Endothelial cell of umbilical vein (primary cell): Measurements from ENCODE around the gene ZNF629. TPM values are rescaled to one million over a fixed set of nuclear protein-coding genes. Genes with fewer than 3 reads are reported as not detected.
A peak's percentile ranks its signal among the peaks of the same experiment; 100 is the strongest.

Experiments used
- BruUV-seq: library from RNA; stranded (reverse); fragments of 400-500 nt; replicated peaks from 2 replicates; lab custom pipeline; 2021; lab: Mats Ljungman, UMichigan
- CTCF ChIA-PET: fragments of 300-600, 350-600 bp; sonication (Branson Sonifier 250); formaldehyde crosslinking; loops from one replicate; lab custom pipeline; 2021; ENCODE audit warnings: antibody characterized with exemption, inconsistent platforms; lab: Charles Lee
- POLR2A ChIA-PET: fragments of 300-600, 350-600 bp; sonication (Branson Sonifier 250); formaldehyde crosslinking; loops from one replicate; lab custom pipeline; 2021; ENCODE audit warnings: antibody characterized with exemption, inconsistent platforms; lab: Charles Lee
- DNase-seq: peaks from one replicate; pipeline ENCODE4 v3.0.0-alpha.2; 2011; ENCODE audit warnings: low read depth, low spot score
- FAIRE-seq: peaks from 2 replicates; lab custom pipeline; 2011; peaks lifted over from hg19 to GRCh38; lab: Jason Lieb, UNC
- H2AFZ ChIP-seq: 2 replicates; pipeline ENCODE4 v1.6.0; 2012; ENCODE audit warnings: low read depth, low read length, control low read depth, inconsistent platforms
- H3K27ac ChIP-seq: 2 replicates; pipeline ENCODE4 v1.5.1; 2011; ENCODE audit warnings: low read depth, mild to moderate bottlenecking, control low read depth, low read length, moderate library complexity; ENCODE audit not compliant: insufficient read depth
- H3K27me3 ChIP-seq, 2 experiments: 2 replicates each; pipeline versions ENCODE4 v1.6.0 to v1.6.1; 2011; ENCODE audit warnings: low read length in 2 of 2, mixed read lengths in 1 of 2; ENCODE audit not compliant: control insufficient read depth in 2 of 2, insufficient read depth in 2 of 2
- H3K36me3 ChIP-seq, 2 experiments: 2 replicates in 1 of 2; 3 replicates in 1 of 2; pipeline ENCODE4 v1.5.1; 2011; ENCODE audit warnings: low read length in 2 of 2, mild to moderate bottlenecking in 1 of 2, moderate library complexity in 1 of 2; ENCODE audit not compliant: control insufficient read depth in 2 of 2, insufficient read depth in 2 of 2; ENCODE audit errors: extremely low read depth in 1 of 2
- H3K4me1 ChIP-seq: 3 replicates; pipeline ENCODE4 v1.5.1; 2011; ENCODE audit warnings: mild to moderate bottlenecking, low read length; ENCODE audit not compliant: control insufficient read depth, insufficient read depth; ENCODE audit errors: extremely low read depth
- H3K4me2 ChIP-seq: 2 replicates; pipeline ENCODE4 v1.6.1; 2011; ENCODE audit warnings: low read length, control low read depth, mixed read lengths; ENCODE audit not compliant: insufficient read depth
- H3K4me3 ChIP-seq, 3 experiments: fragments of 200-600 bp in 1 of 3; sonication (generic), shearing (Covaris generic) in 1 of 3; replicated peaks in 1 of 3; 2 replicates each; pipeline ENCODE4 v1.5.1; 2011 to 2016; ENCODE audit warnings: control low read depth in 3 of 3, low read length in 3 of 3, mild to moderate bottlenecking in 2 of 3, inconsistent platforms in 1 of 3, low read depth in 1 of 3, moderate library complexity in 1 of 3; ENCODE audit not compliant: insufficient read depth in 1 of 3
- H3K79me2 ChIP-seq: 2 replicates; pipeline ENCODE4 v1.6.0; 2012; ENCODE audit warnings: low read length, inconsistent platforms; ENCODE audit not compliant: control insufficient read depth, insufficient read depth
- H3K9ac ChIP-seq: replicated peaks from 2 replicates; pipeline ENCODE3; 2011; ENCODE audit warnings: low read length, control low read depth; ENCODE audit not compliant: insufficient read depth; ENCODE audit errors: extremely low read depth
- H3K9me1 ChIP-seq: replicated peaks from 3 replicates; pipeline ENCODE4 v1.6.0; 2011; ENCODE audit warnings: mild to moderate bottlenecking, low read length; ENCODE audit not compliant: control insufficient read depth, insufficient read depth; ENCODE audit errors: extremely low read depth
- H3K9me3 ChIP-seq: replicated peaks from 2 replicates; pipeline ENCODE4 v1.5.1; 2012; ENCODE audit warnings: low read length, inconsistent platforms; ENCODE audit not compliant: control insufficient read depth, insufficient read depth
- H4K20me1 ChIP-seq: replicated peaks from 2 replicates; pipeline ENCODE3; 2011; ENCODE audit warnings: mild to moderate bottlenecking, low read length; ENCODE audit not compliant: control insufficient read depth, insufficient read depth; ENCODE audit errors: extremely low read depth
- CTCF ChIP-seq, 2 donors: IDR thresholded peaks; 1 replicate in 1 of 2; 2 replicates in 1 of 2; pipeline ENCODE4 v1.5.1; 2011; ENCODE audit warnings: low read length in 2 of 2, mild to moderate bottlenecking in 2 of 2, moderate library complexity in 2 of 2, control low read depth in 1 of 2, inconsistent platforms in 1 of 2, low read depth in 1 of 2; ENCODE audit not compliant: insufficient read depth in 1 of 2; ENCODE audit errors: extremely low read depth in 1 of 2
- POLR2A ChIP-seq: IDR thresholded peaks from 2 replicates; pipeline ENCODE4 v1.6.1; 2012; ENCODE audit warnings: low read depth, mild to moderate bottlenecking, control low read depth, low read length
- dilution Hi-C: fragments of 300-500 bp; cut with MboI; formaldehyde crosslinking; loops from one replicate; pipeline ENCODE4 v1.15.0; 2019; ENCODE audit warnings: low sequenced_read_pairs; ENCODE audit not compliant: extremely low pct_ligation_motif_present
- intact Hi-C: fragments of 100-400 bp; cut with micrococcal nuclease; formaldehyde crosslinking; loops from one replicate; pipeline ENCODE4 v1.10.0; 2022
- polyA plus RNA-seq, 4 experiments: library from polyadenylated mRNA; depleted of rRNA in 3 of 4; stranded (reverse) in 3 of 4; unstranded in 1 of 4; fragments of >200 nt; gene quantifications; 2 replicates each; pipeline versions ENCODE4 v1.2.1 to v1.2.3, GENCODE V29; 2011 to 2012; ENCODE audit warnings: missing spikeins in 1 of 4
- total RNA-seq: library from RNA; stranded (reverse); gene quantifications from 2 replicates; pipeline ENCODE4 v1.2.3, GENCODE V29; 2021

The ZNF629 gene
- total and polyA plus RNA-seq, 2 donors (not counting 3 experiments of a cell fraction or from before 2014, with no cell fraction given), result 5.2 to 11.2 TPM

GRCh38 chr16:30786115-30786935 is 680 bp downstream of the ZNF629 start:
- Histone ChIP-seq H3K4me2 (peak overlapping the region; percentile 87), H2AFZ (peak overlapping the region; percentile 73), H3K27me3 (no peaks in the 10 kb centered on the region), H3K4me1 (peaks cover 14% of the 10 kb centered on the region), H3K27ac (peak overlapping the region; percentile 89), H3K9ac (peak overlapping the region; percentile 99), H3K4me3 (peak overlapping the region; percentile 70 to 91 (median 91)), H3K9me3 (no peaks in the 10 kb centered on the region), H3K79me2 (peaks cover 10% of the 10 kb centered on the region), H4K20me1 (no peaks in the 10 kb centered on the region), H3K9me1 (no peaks in the 10 kb centered on the region), H3K36me3 (peaks cover 0 to 19% of the 10 kb centered on the region in 2 experiments)
- ChIA-PET POLR2A (interaction anchor here (0.5 to 1.6 kb wide), 2 partner anchors 14 to 19 kb away, joined by 5 to 15 read pairs; no protein-coding TSS in a partner anchor), CTCF (interaction anchor here (0.6 to 1.5 kb wide), 6 partner anchors 11 to 155 kb away, joined by 3 to 20 read pairs (median 4); no protein-coding TSS in a partner anchor)
- TF ChIP-seq CTCF (IDR thresholded peaks at IDR 0.05; ENCODE audit: extremely low read depth in 1 of 2, insufficient read depth in 1 of 2, low read depth in 1 of 2, low read length in 2 of 2), result no peak
- TF ChIP-seq POLR2A, result peak; percentile 46
- peak; percentile 52 for DNase-seq
- intact Hi-C loops, result loop anchor here (1.0 kb wide), 2 partner anchors 10 to 135 kb away; no protein-coding TSS in a partner anchor
- peak; percentile 55 for FAIRE-seq
- dilution Hi-C loops, result no loop called here
- no TSS peak for BruUV-seq
